Kidney epithelial cell (primary cell): Measurements from ENCODE around the gene IFNGR1. TPM values are rescaled to one million over a fixed set of nuclear protein-coding genes. Genes with fewer than 3 reads are reported as not detected.

Source experiments
- DNase-seq: peaks from one replicate; pipeline ENCODE4 v3.0.0-alpha.2; 2010; ENCODE audit warnings: low read depth
- H3K27me3 ChIP-seq: 2 replicates; pipeline ENCODE4 v1.6.0; 2011; ENCODE audit warnings: low read length; ENCODE audit not compliant: control insufficient read depth, insufficient read depth
- H3K36me3 ChIP-seq: 2 replicates; pipeline ENCODE4 v1.5.1; 2011; ENCODE audit warnings: low read length; ENCODE audit not compliant: control insufficient read depth, insufficient read depth
- H3K4me3 ChIP-seq: 2 replicates; pipeline ENCODE4 v1.5.1; 2011; ENCODE audit warnings: low read depth, mild to moderate bottlenecking, control low read depth, low read length
- CTCF ChIP-seq: IDR thresholded peaks from 2 replicates; pipeline ENCODE4 v1.5.1; 2011; ENCODE audit warnings: mild to moderate bottlenecking, moderate library complexity, low read length, control low read depth, inconsistent platforms; ENCODE audit not compliant: insufficient read depth, poor library complexity, severe bottlenecking
- total RNA-seq: library from RNA; depleted of rRNA; stranded (reverse); fragments of >200 nt; gene quantifications from 2 replicates; pipeline ENCODE4 v1.2.3, GENCODE V29; 2015

The IFNGR1 gene
- total RNA-seq, 1 donor from 2014 or later = 55.6 TPM

GRCh38 chr6:137231895-137232294 is 12.7 kb upstream of the IFNGR1 start:
- DNase-seq = no peak
- H3K27me3 ChIP-seq = no peaks in the 10 kb centered on the region
- no peak overlapping the region for H3K4me3 ChIP-seq
- no peak for TF ChIP-seq CTCF
- H3K36me3 ChIP-seq = no peaks in the 10 kb centered on the region

- TF ChIP-seq CTCF = no peak
- DNase-seq = no peak
- no peak overlapping the region for H3K4me3 ChIP-seq
Measured at GRCh38 chr6:137230956-137231555, 11.9 kb upstream of the IFNGR1 start.

GRCh38 chr6:137230547-137230946 is 11.4 kb upstream of the IFNGR1 start:
- Histone ChIP-seq H3K27me3 (no peaks in the 10 kb centered on the region), H3K36me3 (no peaks in the 10 kb centered on the region)
- no peak for TF ChIP-seq CTCF

More at GRCh38 chr6:137230956-137231555, 11.9 kb upstream of the IFNGR1 start:
- no peaks in the 10 kb centered on the region for H3K27me3 ChIP-seq
- H3K36me3 ChIP-seq = no peaks in the 10 kb centered on the region

GRCh38 chr6:137229075-137229759 is 10.0 kb upstream of the IFNGR1 start:
- TF ChIP-seq CTCF = no peak
- DNase-seq = no peak
- H3K36me3 ChIP-seq = no peaks in the 10 kb centered on the region
- H3K27me3 ChIP-seq = no peaks in the 10 kb centered on the region
- H3K4me3 ChIP-seq = no peak overlapping the region

More at GRCh38 chr6:137230547-137230946, 11.4 kb upstream of the IFNGR1 start:
- H3K4me3 ChIP-seq = no peak overlapping the region
- DNase-seq = no peak

GRCh38 chr6:137227871-137228302 is 8.7 kb upstream of the IFNGR1 start:
- Histone ChIP-seq H3K4me3 (no peak overlapping the region), H3K27me3 (no peaks in the 10 kb centered on the region), H3K36me3 (no peaks in the 10 kb centered on the region)
- no peak for TF ChIP-seq CTCF
- DNase-seq = no peak

- Histone ChIP-seq H3K4me3 (no peak overlapping the region), H3K27me3 (no peaks in the 10 kb centered on the region), H3K36me3 (no peaks in the 10 kb centered on the region)
- TF ChIP-seq CTCF = no peak
- no peak for DNase-seq
Measured at GRCh38 chr6:137226697-137227096, 7.5 kb upstream of the IFNGR1 start.
